ENCODE data around the gene A4GALT.
"Not testable (repeated sequence)": the region's sequence is repeated elsewhere in the genome, so short reads cannot be mapped to it uniquely, and the experiment has no call there.

Gene A4GALT, protein sequence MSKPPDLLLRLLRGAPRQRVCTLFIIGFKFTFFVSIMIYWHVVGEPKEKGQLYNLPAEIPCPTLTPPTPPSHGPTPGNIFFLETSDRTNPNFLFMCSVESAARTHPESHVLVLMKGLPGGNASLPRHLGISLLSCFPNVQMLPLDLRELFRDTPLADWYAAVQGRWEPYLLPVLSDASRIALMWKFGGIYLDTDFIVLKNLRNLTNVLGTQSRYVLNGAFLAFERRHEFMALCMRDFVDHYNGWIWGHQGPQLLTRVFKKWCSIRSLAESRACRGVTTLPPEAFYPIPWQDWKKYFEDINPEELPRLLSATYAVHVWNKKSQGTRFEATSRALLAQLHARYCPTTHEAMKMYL

DNA sequence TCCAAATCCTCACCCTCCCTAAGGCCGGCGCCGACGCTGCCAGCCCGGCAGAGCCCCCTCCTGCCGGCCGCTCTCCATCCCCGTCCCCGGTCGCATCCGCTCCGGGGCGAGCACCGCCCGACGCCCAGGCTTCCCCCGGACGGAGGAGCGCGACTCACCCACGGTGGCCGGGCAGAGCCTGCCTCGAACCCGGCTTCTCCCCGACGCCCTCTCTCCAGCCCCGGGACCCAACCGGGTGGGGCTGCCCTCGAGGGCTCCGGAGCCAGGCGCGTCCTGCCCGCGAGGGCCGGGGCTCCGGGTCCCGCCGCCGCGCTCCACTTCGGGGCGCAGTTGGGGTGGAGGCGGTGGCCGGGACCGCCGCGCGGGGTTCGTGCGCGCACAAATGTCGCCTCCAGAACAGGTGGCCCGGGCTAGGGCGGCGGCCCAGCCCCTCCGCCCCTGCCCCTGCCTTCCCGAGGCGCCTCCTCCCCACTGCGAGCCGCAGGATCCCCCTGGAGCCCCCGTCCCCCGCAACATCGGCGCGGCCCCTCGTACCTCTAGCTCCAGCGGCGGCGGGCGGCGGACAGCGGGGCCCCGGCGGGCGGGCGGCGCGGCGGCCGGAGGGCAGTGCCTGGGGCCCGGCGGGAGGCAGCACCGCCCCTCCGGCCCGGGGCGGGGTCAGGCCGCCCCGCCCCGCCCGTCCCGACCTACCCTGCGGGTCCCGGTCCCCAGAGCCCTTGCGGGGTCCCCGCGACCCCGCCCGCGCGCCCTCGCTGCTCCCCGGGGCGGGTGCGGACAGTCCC, at the start of gene A4GALT:
Gene A4GALT (minus strand): TSS at position 608 of the 782 bp plus-strand sequence. CDS start 26,919 bp downstream, outside the sequence.
- no peak for DNase-seq

DNA sequence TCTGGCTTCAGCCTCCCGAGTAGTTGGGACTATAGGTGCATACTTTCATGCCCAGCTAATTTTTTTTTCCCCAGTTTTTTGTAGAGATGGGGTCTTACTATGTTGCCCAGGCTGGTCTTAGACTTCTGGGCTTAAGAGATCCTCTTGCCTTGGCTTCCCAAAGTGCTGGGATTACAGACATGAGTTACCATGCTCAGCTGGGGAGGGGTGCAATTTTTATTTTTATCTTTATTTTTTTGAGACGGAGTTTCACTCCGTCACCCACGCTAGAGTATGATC, 49.7 kb upstream of the A4GALT start:
- no peak for DNase-seq

DNA sequence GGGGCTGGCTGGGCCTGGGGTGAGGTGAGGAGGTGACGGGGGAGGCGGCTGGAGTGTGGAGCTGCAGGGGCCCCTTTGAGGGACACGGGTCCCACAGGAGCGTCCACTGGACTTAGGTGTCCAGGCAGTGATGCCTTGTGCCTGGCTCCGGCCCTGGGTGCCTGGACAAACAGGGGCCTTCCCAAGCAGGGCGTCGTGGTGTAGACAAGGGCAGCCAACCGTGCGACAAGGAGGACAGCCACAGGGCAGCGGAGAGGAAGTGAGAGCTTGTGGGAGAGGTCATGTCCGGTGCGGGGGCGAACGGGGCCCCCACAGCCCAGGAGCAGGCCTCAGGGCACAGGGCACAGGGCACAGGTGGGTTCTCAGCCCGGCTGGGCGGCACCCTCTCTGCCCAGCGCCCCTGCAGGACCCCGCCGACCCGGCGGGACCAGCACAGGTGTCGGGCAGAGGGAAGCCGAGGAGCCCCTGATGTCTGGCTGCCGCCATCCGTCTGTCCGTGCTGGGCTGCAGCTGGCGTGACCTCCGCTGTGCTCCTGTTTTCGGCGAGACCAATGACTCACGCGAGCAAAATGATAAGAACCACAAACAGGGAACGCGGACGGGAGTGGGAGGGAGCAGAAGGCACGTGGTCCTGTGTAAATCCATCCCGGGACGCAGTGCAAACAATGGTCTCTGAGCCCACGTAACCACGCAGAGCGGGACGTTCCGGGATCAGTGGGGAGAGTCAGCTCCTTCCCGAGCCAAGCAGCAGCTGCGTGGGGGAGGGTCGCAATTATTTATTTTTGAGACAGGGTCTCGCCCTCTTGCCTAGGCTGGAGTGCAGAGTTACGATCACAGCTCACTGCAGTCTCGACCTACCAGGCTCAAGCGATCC, 49.1 kb upstream of the A4GALT start:
- no peak for DNase-seq

DNA sequence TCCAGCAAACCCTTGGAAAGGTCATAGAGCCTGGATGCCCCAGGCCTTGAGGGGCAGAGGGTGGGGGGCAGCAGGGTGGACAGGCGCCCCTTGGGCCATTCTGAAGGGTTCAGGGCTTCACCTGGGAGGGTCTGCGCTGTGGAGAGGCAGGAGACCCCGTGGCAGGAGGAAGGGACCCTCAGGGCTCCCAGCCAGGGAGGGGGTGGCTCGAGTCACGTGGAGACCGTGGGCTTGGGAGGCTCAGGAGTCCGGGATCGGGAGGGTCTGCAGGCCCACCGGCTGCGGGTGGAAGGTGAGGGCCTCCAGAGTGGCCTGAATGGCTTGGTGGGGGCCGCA, 48.5 kb upstream of the A4GALT start:
- no peak for DNase-seq

DNA sequence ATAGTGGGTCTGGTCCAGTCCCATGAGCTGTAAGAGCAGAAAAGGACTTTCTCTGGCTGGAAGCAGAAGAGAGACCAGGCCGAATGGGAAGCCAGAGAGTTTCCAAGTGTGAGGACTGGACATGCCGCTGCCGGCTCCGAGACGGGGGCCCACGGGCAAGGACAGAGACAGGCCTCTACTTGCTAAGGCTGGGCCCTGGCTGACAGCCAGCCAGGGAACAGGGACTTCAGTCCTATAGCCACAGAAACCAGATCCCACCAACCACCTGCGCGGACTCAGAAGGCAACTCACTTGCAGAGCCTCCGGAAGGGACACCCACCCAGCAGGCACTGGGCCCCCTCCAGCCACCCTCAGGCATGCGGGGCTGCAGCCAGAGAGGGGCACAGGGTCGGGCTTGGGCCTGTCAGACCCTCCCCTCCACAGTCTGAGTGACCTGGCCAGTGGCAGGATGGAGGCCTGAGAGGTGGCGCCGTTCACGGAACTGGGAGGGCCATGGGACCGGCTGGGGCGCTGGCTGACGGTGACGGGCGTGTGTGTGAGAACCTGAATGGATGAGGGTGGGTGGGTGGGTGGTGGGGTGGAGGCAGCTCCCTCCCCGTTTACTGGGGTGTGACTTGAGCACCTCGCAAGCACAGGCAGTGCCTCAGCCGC, 47.8 kb upstream of the A4GALT start:
- no peak for DNase-seq

DNA sequence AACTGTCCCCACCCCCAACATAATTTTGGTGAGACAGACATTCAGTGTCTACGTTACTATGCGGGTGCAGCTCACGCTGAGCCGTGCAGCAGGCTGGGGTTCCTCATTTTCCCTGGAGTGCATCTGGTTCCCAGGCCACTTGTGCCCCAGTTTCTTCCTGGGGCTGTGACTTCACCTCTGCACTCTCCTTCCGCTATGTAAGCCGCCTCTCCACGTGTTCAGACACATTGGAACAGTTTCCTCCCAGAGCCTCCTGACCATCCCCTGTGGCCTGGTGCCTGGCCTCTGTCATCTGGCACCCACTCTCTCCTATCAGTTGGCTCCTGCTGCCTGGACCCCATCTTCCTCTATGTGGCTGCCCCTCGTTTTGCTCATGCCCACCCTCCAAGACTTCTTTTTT, 46.2 kb upstream of the A4GALT start:
- DNase-seq, result no peak

DNA sequence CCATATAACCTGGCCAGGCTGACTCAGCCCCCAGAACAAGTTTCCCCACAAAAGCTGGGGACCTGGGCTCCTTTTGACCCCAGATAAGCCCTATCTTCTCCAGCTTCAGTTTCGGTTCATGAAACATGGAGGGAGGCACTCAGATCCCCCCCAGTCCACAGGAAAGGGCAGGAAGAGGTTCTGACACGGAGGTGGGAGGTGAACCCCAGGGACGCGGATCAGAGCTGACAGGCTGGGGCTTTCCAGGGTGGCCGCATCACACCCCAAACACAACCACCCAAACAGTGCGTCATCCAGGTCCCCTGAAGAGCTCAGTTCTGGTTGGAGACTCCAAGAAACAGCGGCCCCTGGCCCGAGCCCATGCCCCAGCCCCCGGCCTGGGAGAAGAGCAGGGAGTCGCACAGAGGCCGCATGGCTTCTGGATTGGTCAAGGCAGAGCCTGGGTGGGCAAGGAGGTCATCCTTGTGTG, 44.3 kb upstream of the A4GALT start:
- no peak for DNase-seq

DNA sequence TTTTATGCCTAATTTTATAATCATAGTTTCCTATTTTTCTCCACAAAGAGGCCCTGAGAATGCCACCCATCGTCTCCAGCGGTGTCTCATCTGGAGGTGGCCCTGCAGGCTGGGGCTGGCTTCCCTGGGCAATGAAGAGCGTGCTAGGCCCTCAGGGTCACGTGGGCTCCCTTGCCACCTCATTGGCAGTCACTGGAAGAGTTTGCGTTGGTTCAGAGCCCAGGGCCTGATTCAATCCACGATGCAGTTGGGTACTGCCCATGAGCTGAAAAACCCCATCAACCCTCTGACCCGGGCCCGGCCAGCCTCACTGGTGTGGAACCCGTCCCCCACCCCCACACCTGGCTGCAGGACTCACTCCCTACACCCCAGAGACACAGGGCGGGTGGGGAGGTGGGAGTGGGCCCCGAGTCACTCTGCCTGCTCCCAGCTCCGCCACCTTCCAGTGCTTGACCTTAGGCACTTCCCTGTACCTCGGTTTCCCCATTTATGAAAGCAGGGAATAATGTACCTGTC, 43.4 kb upstream of the A4GALT start:
- no peak for DNase-seq

DNA sequence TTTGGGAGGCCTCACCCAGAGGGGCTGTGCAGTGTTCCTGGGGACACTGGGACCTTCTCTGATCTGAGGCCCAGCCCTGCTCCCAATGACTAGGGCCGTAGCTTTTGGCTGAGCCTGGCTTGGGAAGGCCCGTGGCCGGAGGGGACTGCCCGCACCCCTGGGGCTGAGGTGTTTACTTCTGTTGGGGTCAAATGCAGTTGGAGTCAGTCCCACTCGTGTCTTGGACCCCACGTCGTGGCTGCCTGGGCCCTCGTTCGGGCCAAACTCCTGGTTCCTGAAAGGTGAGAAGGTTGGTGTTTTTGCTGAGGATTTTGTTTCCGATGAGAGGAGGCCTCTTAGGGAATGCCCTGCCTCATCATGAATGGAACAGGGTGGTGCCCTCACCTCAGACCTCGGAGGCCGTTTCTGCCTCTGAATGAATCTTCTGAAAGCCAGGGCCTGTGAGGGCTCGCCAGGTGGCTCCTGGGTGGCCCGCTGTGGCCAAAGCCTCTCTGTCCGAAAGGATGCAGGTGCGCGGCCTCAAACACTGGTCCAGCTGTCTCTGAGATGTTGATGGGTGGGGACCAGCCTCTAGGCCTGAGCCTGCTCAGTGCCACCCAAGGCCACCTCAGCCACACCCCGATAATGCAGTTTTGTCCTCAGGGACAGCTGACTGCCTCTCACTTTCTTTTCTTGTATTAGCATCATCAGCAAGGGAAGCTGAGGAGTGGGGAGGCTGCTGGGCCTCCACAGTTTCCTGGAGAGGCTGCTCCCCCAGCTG, 40.3 kb upstream of the A4GALT start:
- no peak for DNase-seq

DNA sequence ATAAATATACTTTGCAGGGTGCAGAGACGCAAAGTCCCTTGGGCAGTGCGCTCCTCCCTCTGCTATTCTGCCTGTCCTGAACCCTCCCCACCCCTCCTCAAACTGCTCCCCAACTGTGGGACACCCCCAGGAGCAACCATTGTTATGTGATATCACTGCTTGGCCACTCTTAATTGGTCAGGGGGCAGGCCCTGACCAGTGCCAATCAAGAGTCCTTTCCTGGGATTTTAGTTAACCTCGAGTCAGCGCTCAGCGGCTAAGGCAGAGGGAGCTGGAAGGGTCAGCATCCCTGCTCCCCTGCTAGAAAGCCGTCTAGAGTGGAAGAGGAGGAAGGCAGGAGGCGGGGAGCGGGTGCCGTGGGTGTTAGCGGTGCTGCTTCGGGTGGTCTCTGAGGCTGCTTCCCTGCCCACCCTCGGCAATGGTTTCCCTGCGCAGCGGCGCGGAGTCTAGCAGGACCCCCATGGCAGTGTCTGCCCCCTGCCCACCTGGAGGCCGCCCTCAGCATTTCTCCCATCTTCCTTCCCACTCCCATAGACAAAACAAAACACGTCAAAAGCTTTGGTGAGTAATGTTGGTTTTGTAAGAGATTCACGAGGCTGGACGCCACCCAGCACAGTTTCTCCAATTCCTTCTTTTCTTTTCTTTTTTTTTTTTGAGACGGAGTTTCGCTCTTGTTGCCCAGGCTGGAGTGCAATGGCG, 38.4 kb upstream of the A4GALT start:
- no peak for DNase-seq

DNA sequence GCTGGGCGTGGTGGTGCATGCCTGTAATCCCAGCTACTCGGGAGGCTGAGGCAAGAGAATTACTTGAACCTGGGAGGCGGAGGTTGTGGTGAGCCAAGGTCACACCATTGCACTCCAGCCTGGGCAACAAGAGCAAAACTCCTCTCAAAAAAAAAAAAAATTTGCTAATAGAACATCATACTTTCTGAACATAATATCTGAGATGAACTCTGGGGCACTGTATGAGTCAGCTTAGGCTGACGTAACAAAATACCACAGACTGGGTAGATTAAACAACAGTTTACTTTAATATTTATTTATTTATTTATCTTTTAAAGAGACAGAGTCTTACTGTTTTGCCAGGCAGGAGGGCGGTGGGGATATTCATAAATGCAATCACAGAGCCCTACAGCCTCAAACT, 34.9 kb upstream of the A4GALT start:
- DNase-seq, result not testable (repeated sequence)

DNA sequence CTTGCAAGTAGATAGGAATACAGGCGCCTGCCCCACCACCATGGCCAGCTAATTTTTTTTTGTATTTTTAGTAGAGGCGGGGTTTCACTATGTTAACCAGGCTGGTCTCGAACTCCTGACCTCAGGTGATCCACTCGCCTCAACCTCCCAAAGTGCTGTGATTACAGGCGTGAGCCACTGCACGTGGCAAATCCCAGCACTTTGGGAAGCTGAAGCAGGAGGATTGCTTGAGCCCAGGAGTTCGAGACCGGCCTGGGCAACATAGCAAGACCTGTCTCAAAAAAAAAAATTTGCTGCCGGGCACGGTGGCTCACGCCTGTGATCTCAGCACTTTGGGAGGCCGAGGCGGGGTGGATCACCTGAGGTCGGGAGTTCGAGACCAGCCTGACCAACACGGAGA, 34.5 kb upstream of the A4GALT start:
- DNase-seq, result not testable (repeated sequence)

DNA sequence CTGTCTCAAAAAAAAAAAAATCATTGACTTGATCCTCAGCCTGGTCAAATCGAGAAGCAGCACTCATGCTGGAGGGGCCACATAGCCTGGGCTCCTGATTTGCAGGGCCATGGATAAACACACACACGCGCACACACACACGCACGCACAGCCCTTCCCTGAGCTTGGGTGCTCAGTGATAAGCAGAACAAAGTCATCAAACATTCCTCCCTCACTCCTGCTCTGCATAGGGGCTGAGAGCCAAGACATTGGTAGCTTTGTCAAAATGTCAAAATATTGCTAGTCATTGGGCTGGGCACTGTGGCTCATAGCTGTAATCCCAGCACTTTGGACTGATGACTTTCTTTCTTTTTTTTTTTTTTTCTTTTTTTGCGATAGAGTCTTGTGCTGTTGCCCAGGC, 34.0 kb upstream of the A4GALT start:
- DNase-seq, result no peak

DNA sequence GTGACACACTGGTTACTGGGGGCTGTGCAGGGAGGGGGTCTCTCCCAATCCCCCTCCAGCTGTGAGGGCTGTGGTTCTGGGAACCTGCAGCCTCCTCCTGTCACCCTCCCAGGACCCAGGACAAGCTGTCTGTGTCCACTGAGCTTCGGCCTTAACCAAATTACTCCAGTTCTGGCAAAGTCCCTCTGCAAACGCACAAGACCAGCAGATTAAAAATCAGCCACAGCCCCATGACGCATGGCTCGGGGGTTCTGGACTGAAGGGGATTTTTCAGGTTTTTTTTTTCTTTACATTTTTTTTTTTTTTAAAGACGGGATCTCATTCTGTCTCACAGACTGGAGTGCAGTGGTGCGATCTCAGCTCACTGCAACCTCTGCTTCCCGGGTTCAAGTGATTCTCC, 32.2 kb upstream of the A4GALT start:
- DNase-seq, result no peak

DNA sequence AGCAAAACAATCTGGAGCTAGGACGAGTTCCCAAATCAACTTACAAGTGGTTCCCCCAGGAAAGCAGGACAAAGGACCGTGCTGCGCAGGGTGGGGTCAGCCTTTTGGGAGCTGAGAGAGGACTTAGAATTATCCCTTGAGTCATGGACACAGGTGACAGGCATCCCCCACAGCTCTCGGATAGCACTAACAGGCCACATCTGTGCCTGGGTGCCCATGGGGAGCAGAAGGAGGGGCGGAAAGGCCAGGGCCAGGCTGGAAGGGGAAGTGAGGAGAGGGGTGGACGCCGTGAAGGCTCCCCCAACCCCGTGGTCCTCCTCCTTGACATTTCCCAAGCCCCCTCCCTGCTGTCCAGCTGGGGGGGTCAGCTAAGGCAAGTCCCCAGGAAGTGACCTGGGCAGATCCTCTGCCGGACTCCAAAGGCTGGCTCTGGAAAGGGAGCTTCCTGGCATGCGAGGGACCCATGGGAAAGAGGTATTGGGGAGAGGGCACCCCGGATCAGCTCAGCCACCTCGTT, 31.6 kb upstream of the A4GALT start:
- no peak for DNase-seq

DNA sequence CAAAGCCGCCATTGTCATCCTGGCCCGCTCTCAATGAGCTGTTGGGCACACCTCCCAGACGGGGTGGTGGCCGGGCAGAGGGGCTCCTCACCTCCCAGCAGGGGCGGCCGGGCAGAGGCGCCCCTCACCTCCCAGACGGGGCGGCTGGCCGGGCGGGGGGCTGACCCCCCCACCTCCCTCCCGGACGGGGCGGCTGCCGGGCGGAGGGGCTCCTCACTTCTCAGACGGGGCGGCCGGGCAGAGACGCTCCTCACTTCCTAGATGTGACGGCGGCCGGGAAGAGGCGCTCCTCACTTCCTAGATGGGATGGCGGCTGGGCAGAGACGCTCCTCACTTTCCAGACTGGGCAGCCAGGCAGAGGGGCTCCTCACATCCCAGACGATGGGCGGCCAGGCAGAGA, 29.8 kb upstream of the A4GALT start:
- DNase-seq, result not testable (repeated sequence)

DNA sequence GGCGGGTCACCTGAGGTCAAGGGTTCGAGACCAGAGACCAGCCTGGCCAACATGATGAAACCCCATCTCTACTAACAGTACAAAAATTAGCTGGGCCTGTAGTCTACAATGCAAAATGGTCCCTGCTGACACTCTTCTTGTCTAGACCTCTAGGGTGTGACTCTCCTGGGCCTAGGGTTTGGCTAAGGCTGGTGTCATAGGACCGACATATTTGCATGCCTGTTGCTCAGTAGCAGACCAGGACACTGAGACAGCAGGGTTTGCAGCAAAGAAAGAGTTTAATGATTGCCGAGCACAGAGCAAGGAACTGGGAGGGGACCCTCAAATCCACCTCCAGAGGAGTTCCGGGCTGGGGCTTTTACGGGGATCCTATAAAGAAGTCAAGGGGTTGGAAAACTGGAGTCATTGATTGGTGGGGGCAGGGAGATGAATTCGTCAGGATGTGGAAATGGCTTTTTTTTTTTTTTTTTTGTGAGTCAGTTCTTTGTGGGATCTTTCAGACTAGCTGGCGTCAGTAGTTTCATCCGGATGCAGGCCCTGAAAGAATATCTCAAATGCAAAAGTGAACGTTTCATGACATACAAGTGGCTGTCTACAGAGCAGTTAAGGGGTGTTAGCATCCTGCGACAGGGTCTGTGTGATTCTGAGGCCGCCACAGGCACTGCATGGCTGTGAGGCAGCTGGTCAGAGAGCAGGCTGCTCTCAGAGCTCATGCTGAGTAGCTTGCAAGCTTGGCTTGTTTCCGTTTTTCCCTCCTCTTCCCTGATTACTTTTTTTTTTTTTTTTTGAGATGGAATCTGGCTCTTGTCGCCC, 27.2 kb upstream of the A4GALT start:
- no peak for DNase-seq

DNA sequence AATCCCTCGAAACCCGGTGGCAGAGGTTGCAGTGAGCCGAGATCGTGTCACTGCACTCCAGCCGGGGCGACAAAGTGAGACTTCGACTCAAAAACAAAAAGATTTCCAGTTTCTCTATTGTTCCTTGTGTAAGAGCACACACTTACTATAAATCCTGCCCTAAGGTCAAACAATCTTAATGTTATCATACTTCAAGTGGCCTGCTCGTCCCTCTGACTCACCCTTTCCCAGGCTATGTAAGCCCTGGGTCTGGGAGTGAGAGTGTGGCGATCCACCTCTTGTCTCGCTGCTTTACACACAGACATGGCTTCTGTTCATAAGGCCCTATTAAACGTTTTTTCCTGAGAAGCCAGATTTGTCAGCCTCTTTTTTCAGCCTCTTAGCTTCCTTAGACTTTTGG, 24.4 kb upstream of the A4GALT start:
- no peak for DNase-seq

DNA sequence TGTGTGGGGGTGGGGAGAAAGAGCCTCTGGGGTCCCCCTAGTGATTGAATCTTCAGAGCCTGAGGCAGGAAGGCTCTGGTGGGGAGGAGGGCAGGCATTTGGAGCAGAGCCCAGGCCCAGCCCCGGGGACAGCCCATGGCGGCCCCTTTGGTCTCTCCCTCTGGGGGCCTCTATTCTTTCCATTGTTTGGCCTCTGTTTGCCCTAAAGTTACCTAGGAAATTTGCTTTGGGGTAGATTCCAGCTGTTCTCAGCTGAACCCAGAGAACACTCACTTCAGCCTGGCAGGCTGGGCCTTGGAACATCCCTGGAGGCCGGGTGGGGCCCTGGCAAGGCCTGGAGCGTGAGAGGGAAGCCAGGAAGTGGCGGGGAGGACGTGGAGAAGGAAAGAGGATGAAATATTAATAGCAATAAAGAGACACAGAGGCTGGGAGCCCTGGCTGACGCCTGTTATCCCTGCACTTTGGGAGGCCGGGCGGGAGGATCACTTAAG, 22.9 kb upstream of the A4GALT start:
- DNase-seq, result no peak

DNA sequence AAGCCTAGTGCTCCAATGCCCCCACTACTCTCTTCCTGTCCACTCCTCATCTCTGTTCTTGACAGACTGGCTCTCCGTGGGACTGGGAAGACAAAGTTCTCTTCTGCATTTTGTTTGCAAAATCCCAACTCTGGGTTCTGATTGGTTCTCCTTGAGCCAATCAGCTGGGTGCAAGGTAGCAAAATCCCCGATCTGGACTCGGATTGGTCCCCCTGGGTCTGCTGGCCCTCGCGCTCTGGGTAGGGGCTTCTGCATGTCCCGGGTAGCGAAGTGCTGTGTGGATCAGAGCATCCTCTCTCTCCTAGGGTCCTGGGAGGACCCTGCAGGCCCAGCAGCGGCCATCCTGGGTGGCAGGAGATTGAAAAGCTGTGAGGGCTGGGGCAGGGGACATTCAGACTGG, 22.3 kb upstream of the A4GALT start:
- no peak for DNase-seq

Measured in stimulated activated CD4-positive, alpha-beta T cell treated with anti-CD3 and anti-CD28 coated beads, Interleukin-4, amount 100 ng/mL, for 24 hours (primary cell).